Measurements from ENCODE around the gene PRKN.

PRKN gene

DNA sequence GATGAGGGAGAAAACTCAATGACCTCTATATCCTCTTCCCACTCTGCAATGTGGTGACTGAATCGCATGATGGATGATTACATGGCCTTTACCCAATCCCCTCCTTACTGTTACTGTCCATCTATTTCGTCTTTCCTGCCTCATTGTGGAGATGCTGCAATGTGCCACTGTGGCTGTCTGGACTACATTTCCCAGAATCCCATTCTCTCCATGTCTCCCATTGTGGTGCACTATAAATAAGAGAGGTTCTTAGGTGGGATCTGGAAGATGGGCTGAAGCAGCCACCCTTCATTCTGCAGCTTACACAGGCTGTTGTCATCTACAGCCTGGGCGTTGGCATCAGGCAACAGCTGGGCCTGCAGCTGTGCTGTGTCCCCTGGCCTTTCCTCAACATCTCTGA is 233.6 kb downstream of the PRKN start:
- TF ChIP-seq CTCF (IDR thresholded peaks at IDR 0.05; ENCODE audit: insufficient read depth, low read length) = no peak
- TF ChIP-seq GABPA (IDR thresholded peaks at IDR 0.05; ENCODE audit: low read depth) = no peak
- TF ChIP-seq SPI1 (IDR thresholded peaks at IDR 0.05; ENCODE audit: borderline replicate concordance, low read depth) = no peak
- no peak for TF ChIP-seq REST (IDR thresholded peaks at IDR 0.05; ENCODE audit: insufficient replicate concordance, low read depth)
- no peak for DNase-seq (ENCODE audit: low read depth in 1 of 2, low spot score in 1 of 2)
- Histone ChIP-seq H3K27me3 (ENCODE audit: insufficient read depth, poor library complexity, severe bottlenecking) (no peaks in the 10 kb centered on the region), H3K27ac (replicated peaks) (no peak overlapping the region), H3K4me3 (replicated peaks; ENCODE audit: insufficient read depth, low read length) (no peak overlapping the region)

- Histone ChIP-seq H3K27ac (replicated peaks) (no peak overlapping the region), H3K4me3 (replicated peaks; ENCODE audit: insufficient read depth, low read length) (no peak overlapping the region), H3K27me3 (ENCODE audit: insufficient read depth, poor library complexity, severe bottlenecking) (no peaks in the 10 kb centered on the region)
- no peak for TF ChIP-seq POLR2AphosphoS5 (IDR thresholded peaks at IDR 0.05; ENCODE audit: low read depth)
- TF ChIP-seq REST (IDR thresholded peaks at IDR 0.05; ENCODE audit: insufficient replicate concordance, low read depth) = no peak
- no peak for TF ChIP-seq CTCF (IDR thresholded peaks at IDR 0.05; ENCODE audit: insufficient read depth, low read length)
- TF ChIP-seq GABPA (IDR thresholded peaks at IDR 0.05; ENCODE audit: low read depth) = no peak
- no peak for TF ChIP-seq SPI1 (IDR thresholded peaks at IDR 0.05; ENCODE audit: borderline replicate concordance, low read depth)
- no peak for DNase-seq (ENCODE audit: low read depth in 1 of 2, low spot score in 1 of 2)
Observed at GRCh38 chr6:162491637-162492036, 235.9 kb downstream of the PRKN start.

DNA sequence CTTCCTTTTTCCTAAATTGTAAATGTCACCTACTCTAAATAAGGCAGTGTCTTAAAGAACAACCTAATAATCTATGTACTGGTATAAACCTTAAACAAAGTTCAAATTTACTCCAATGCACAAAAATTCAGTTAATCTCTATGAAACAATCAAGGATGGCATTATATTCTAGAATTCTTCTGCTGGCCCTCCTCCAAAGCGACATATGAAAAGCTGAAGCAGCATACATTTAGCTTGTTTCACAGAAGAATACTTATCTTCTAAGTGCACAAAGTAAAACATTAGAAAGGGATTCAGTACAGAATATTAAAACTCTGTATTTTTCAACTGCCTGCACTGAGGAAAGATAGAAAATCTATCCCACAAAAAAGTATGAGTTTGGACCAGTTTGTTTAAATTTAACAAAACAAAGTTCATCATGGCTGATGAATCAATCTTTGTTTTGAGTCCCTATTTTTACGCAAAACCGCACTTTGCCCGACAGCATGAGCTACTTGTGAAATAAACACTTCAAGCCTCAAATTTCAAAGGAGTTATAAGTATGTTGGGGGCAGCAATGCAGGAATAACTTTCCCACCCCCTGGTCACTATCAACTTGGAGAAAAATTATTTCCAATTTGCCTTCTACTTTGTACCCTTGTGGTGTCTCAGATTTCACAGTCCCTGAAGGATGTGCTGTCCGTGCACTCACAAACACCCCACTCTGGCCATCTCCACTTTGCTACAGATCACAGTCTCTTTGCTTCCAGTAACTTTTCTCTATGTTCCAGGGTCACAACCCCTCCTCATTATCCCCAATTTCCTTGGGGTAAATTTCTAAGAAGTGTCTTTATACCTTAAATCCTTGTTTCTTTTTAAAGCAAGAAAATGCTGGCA is 238.2 kb downstream of the PRKN start:
- DNase-seq (ENCODE audit: low read depth in 1 of 2, low spot score in 1 of 2) = no peak
- Histone ChIP-seq H3K4me3 (replicated peaks; ENCODE audit: insufficient read depth, low read length) (no peak overlapping the region), H3K27ac (replicated peaks) (no peak overlapping the region), H3K27me3 (ENCODE audit: insufficient read depth, poor library complexity, severe bottlenecking) (no peaks in the 10 kb centered on the region)
- TF ChIP-seq POLR2AphosphoS5 (IDR thresholded peaks at IDR 0.05; ENCODE audit: low read depth) = no peak
- no peak for TF ChIP-seq REST (IDR thresholded peaks at IDR 0.05; ENCODE audit: insufficient replicate concordance, low read depth)
- TF ChIP-seq CTCF (IDR thresholded peaks at IDR 0.05; ENCODE audit: insufficient read depth, low read length) = no peak
- no peak for TF ChIP-seq GABPA (IDR thresholded peaks at IDR 0.05; ENCODE audit: low read depth)
- no peak for TF ChIP-seq SPI1 (IDR thresholded peaks at IDR 0.05; ENCODE audit: borderline replicate concordance, low read depth)
